ENCODE data around the gene PCDHAC2. TPM values are rescaled to one million over a fixed set of nuclear protein-coding genes. Genes with fewer than 3 reads are reported as not detected.

The PCDHAC2 gene
- total RNA-seq, 1 experiment from 2014 or later: 0.23 TPM

GRCh38 chr5:140988100-140988499 is 21.8 kb downstream of the PCDHAC2 start:
- DNase-seq (ENCODE audit: low read depth): no peak

- DNase-seq (ENCODE audit: low read depth): no peak
These were observed 22.3 kb downstream of the PCDHAC2 start for GRCh38 chr5:140988608-140989007.

- no peak for DNase-seq (ENCODE audit: low read depth)
These were observed 23.2 kb downstream of the PCDHAC2 start for GRCh38 chr5:140989254-140990020.

GRCh38 chr5:140992828-140993227 is 26.6 kb downstream of the PCDHAC2 start:
- no peak for DNase-seq (ENCODE audit: low read depth)

GRCh38 chr5:140996060-140996459 is 29.8 kb downstream of the PCDHAC2 start:
- no peak for DNase-seq (ENCODE audit: low read depth)

GRCh38 chr5:140998921-140999410 is 32.7 kb downstream of the PCDHAC2 start:
- DNase-seq (ENCODE audit: low read depth): no peak

GRCh38 chr5:141001446-141001843 is 35.2 kb downstream of the PCDHAC2 start:
- no peak for DNase-seq (ENCODE audit: low read depth)

GRCh38 chr5:141001844-141002604 is 35.7 kb downstream of the PCDHAC2 start:
- no peak for DNase-seq (ENCODE audit: low read depth)

- no peak for DNase-seq (ENCODE audit: low read depth)
These were observed 36.3 kb downstream of the PCDHAC2 start for GRCh38 chr5:141002605-141002965.

- DNase-seq (ENCODE audit: low read depth): no peak
These were observed 36.8 kb downstream of the PCDHAC2 start for GRCh38 chr5:141003031-141003430.

- DNase-seq (ENCODE audit: low read depth): peak; percentile 15
These were observed 37.7 kb downstream of the PCDHAC2 start for GRCh38 chr5:141003791-141004611.

- no peak for DNase-seq (ENCODE audit: low read depth)
These were observed 41.5 kb downstream of the PCDHAC2 start for GRCh38 chr5:141007791-141008190.

- no peak for DNase-seq (ENCODE audit: low read depth)
These were observed 43.9 kb downstream of the PCDHAC2 start for GRCh38 chr5:141010047-141010793.

GRCh38 chr5:141017943-141018342 is 51.7 kb downstream of the PCDHAC2 start:
- no peak for DNase-seq (ENCODE audit: low read depth)

Other genes starting within 250 kb of the PCDHAC2 start
- 0.06 TPM in 2 replicates for gene PCDHA1, start 180.3 kb upstream of the PCDHAC2 start, total RNA-seq (2014; rRNA removed)
- gene PCDHA2, start 171.6 kb upstream of the PCDHAC2 start, total RNA-seq (2014; rRNA removed): not detected in 2 replicates
- gene PCDHA3, start 165.4 kb upstream of the PCDHAC2 start, total RNA-seq (2014; rRNA removed): under 0.01 and 0.06 TPM in 2 replicates
- 0.26 and 0.40 TPM in 2 replicates for gene PCDHA4, start 159.4 kb upstream of the PCDHAC2 start, total RNA-seq (2014; rRNA removed)
- not detected in 2 replicates for gene PCDHA5, start 144.9 kb upstream of the PCDHAC2 start, total RNA-seq (2014; rRNA removed)
- gene PCDHA6, start 138.5 kb upstream of the PCDHAC2 start, total RNA-seq (2014; rRNA removed): not detected in 2 replicates
- 0.11 and 0.19 TPM in 2 replicates for gene PCDHA7, start 132.2 kb upstream of the PCDHAC2 start, total RNA-seq (2014; rRNA removed)
- gene PCDHA8, start 125.3 kb upstream of the PCDHAC2 start, total RNA-seq (2014; rRNA removed): not detected in 2 replicates
- gene PCDHA9, start 118.1 kb upstream of the PCDHAC2 start, total RNA-seq (2014; rRNA removed): 0.06 TPM in 1 of 2 replicates, not detected in the other
- not detected in 2 replicates for gene PCDHA10, start 110.6 kb upstream of the PCDHAC2 start, total RNA-seq (2014; rRNA removed)
- gene PCDHA11, start 97.5 kb upstream of the PCDHAC2 start, total RNA-seq (2014; rRNA removed): 0.11 TPM in 1 of 2 replicates, not detected in the other
- gene PCDHA12, start 91.2 kb upstream of the PCDHAC2 start, total RNA-seq (2014; rRNA removed): not detected in 2 replicates
- gene PCDHA13, start 84.4 kb upstream of the PCDHAC2 start, total RNA-seq (2014; rRNA removed): not detected in 2 replicates
- gene PCDHAC1, start 40.2 kb upstream of the PCDHAC2 start, total RNA-seq (2014; rRNA removed): not detected in 2 replicates
- gene PCDHB1, start 84.9 kb downstream of the PCDHAC2 start, total RNA-seq (2014; rRNA removed): not detected in 2 replicates
- gene PCDHB2, start 128.1 kb downstream of the PCDHAC2 start, total RNA-seq (2014; rRNA removed): 10.7 and 13.4 TPM in 2 replicates
- gene PCDHB3, start 134.0 kb downstream of the PCDHAC2 start, total RNA-seq (2014; rRNA removed): 2.0 and 2.4 TPM in 2 replicates
- 1.8 and 1.9 TPM in 2 replicates for gene PCDHB4, start 155.3 kb downstream of the PCDHAC2 start, total RNA-seq (2014; rRNA removed)
- gene PCDHB5, start 168.7 kb downstream of the PCDHAC2 start, total RNA-seq (2014; rRNA removed): 0.63 and 1.1 TPM in 2 replicates
- 0.34 and 0.38 TPM in 2 replicates for gene PCDHB6, start 183.6 kb downstream of the PCDHAC2 start, total RNA-seq (2014; rRNA removed)
- gene PCDHB7, start 206.2 kb downstream of the PCDHAC2 start, total RNA-seq (2014; rRNA removed): 2.0 and 3.4 TPM in 2 replicates
- 9.6 and 12.3 TPM in 2 replicates for gene PCDHB8, start 211.3 kb downstream of the PCDHAC2 start, total RNA-seq (2014; rRNA removed)
- 10.4 and 12.2 TPM in 2 replicates for gene PCDHB16, start 215.9 kb downstream of the PCDHAC2 start, total RNA-seq (2014; rRNA removed)
- gene PCDHB9, start 220.7 kb downstream of the PCDHAC2 start, total RNA-seq (2014; rRNA removed): 2.8 and 3.1 TPM in 2 replicates
- gene PCDHB10, start 225.9 kb downstream of the PCDHAC2 start, total RNA-seq (2014; rRNA removed): 2.4 and 2.8 TPM in 2 replicates
- 0.77 and 1.5 TPM in 2 replicates for gene PCDHB11, start 233.2 kb downstream of the PCDHAC2 start, total RNA-seq (2014; rRNA removed)
- 3.1 and 3.6 TPM in 2 replicates for gene PCDHB12, start 242.2 kb downstream of the PCDHAC2 start, total RNA-seq (2014; rRNA removed)
- gene PCDHB13, start 247.4 kb downstream of the PCDHAC2 start, total RNA-seq (2014; rRNA removed): 3.5 and 5.1 TPM in 2 replicates

Data from LHCN-M2 (cell line).